SJCRH30 (cell line): ENCODE measurements around the gene XPO5. TPM values are rescaled to one million over a fixed set of nuclear protein-coding genes. Genes with fewer than 3 reads are reported as not detected.

Source experiments
- DNase-seq, 2 experiments: peaks; one replicate each; pipeline ENCODE4 v3.0.0-alpha.2; 2015 to 2020
- H3K27ac ChIP-seq: fragments of 250-450 bp; sonication (Bioruptor Pico); 2 replicates; pipeline ENCODE4 v1.5.1; 2020; ENCODE audit warnings: mild to moderate bottlenecking, moderate library complexity
- H3K27me3 ChIP-seq: fragments of 250-450 bp; sonication (Bioruptor Pico); 2 replicates; pipeline ENCODE4 v1.5.1; 2020; ENCODE audit warnings: mild to moderate bottlenecking, moderate library complexity
- H3K36me3 ChIP-seq: fragments of 250-450 bp; sonication (Bioruptor Pico); 2 replicates; pipeline ENCODE4 v1.5.1; 2020; ENCODE audit warnings: mild to moderate bottlenecking, moderate library complexity
- H3K4me1 ChIP-seq: fragments of 250-450 bp; sonication (Bioruptor Pico); 2 replicates; pipeline ENCODE4 v1.5.1; 2020; ENCODE audit warnings: mild to moderate bottlenecking, moderate library complexity
- H3K4me3 ChIP-seq: fragments of 250-450 bp; sonication (Bioruptor Pico); 2 replicates; pipeline ENCODE4 v1.5.1; 2020; ENCODE audit warnings: mild to moderate bottlenecking, moderate library complexity
- H3K9me3 ChIP-seq: fragments of 250-450 bp; sonication (Bioruptor Pico); replicated peaks from 2 replicates; pipeline ENCODE4 v1.5.1; 2020; ENCODE audit warnings: mild to moderate bottlenecking, moderate library complexity
- total RNA-seq: library from RNA; depleted of rRNA; stranded (reverse); fragments of >200 nt; shearing (Covaris generic); gene quantifications from 2 replicates; pipeline ENCODE4 v1.2.3, GENCODE V29; 2014

The XPO5 gene
- total RNA-seq, 1 experiment from 2014 or later, result 88.6 TPM

DNA sequence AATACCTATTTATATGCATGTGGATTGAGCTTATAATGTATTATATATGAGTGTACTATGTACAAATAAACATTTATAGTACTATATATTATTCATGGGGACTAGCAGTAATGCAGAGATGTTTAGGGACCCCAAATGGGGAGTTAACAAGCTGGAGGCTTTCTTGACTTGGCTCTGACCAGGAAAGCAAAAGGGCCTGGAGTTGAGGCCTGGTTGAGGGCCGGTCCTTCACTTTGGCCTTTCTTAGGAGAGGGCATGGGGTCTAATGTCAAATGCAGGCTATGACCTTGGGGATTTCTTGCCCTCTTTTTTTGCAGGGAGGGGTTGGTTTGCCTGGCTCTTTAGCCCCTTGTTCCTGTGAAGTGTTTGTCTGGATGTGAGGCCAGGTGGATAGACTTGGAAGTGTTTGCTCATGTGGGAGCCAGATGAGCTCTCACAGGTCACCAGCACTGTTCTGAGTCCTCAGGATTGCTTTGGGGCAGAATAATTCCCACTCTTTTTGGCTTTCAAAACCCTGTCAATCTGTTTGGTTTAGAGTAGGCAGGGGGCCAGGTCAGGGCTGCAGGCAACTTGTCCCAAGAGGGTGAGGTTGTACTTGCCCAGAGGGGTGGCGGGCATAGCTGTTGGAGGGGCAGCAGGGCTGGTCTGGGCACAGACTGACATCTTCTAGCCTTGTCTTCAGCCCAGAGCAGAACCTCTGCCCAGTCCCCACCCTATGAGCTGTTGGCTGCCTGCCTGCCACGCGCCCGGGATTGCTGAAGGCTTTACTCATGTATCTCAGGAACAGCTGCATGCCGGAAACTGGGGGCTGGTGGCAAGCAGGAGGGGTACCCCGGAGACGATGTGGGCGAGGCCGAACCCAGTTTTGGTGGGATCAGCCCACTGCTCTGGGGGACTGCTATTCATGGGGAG lies 83.8 kb downstream of the XPO5 start:
- DNase-seq, result peak; percentile 89 to 92
- peak overlapping the region; percentile 62 for H3K27ac ChIP-seq
- H3K4me1 ChIP-seq, result peaks cover 46% of the 10 kb centered on the region
- H3K36me3 ChIP-seq, result no peaks in the 10 kb centered on the region
- peak overlapping the region; percentile 15 for H3K4me3 ChIP-seq
- H3K9me3 ChIP-seq, result no peaks in the 10 kb centered on the region
- no peaks in the 10 kb centered on the region for H3K27me3 ChIP-seq

DNA sequence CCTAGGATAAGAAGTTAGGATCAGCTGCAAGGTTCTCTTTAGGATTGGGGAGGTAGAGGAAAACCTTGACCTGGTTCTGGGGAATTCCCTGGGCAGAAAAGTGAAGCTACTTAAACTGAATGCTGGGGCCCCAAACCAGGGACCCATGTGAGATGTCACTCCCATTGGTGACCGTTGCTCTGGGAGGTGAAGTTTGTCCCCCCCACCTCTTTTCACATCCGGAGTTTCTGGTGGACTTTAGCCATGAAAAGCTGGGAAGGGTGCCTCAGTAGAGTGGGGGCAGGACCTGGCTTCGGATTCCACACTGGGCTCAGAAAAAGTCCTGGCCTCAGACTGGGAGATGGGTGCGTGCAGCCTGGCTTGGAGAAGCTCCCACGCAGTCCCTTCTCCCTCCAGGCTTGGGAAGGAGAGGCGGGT lies 85.3 kb downstream of the XPO5 start:
- H3K27me3 ChIP-seq, result no peaks in the 10 kb centered on the region
- H3K36me3 ChIP-seq, result no peaks in the 10 kb centered on the region
- no peak overlapping the region; the same call in 1 of the 2 replicates for H3K27ac ChIP-seq
- no peak for DNase-seq
- H3K4me3 ChIP-seq, result no peak overlapping the region
- H3K9me3 ChIP-seq, result no peaks in the 10 kb centered on the region
- H3K4me1 ChIP-seq, result peaks cover 41% of the 10 kb centered on the region

DNA sequence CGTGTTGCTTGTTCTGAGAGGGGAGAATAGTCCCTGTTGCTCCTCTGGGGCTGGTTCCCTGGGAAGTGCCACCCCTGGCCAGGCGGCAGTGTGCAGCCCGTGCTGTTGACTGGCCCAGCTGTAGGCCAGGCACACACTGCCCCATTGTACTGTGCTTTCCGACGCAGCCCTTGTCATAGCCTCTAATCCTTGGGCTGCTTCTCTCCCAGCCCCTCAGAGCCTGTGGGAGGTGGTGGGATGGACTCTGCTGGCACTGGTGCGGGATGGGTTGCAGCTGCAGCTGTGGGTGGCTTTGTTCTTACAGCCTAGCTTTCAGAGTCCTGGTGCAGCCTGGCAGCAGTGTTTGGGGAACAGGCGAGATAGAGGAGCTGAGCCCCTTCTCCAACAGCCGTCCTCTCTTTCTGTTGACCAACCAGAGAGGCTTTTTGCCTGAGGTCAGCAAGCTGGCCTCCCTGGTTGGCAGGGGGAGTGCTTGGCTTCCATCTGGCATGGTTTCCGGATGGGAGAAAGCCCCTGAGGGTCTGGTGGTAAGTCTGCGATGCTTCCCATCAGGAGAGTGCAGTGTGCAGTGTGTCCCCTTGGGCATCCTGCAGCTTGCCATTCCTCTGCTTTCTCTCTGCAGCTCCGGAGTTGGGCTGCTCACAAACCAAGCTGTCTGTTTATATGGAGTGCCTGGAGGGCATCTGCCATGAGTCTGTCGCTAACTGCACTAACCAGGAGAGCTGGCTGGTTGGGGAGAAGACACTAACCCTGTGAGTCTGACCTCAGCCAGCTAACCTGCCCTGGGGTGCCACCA lies 86.4 kb downstream of the XPO5 start:
- Histone ChIP-seq H3K27me3 (no peaks in the 10 kb centered on the region), H3K27ac (peak overlapping the region; percentile 89), H3K4me3 (no peak overlapping the region), H3K9me3 (no peaks in the 10 kb centered on the region), H3K36me3 (no peaks in the 10 kb centered on the region), H3K4me1 (peaks cover 41% of the 10 kb centered on the region)
- peak; percentile 93 to 95 for DNase-seq

DNA sequence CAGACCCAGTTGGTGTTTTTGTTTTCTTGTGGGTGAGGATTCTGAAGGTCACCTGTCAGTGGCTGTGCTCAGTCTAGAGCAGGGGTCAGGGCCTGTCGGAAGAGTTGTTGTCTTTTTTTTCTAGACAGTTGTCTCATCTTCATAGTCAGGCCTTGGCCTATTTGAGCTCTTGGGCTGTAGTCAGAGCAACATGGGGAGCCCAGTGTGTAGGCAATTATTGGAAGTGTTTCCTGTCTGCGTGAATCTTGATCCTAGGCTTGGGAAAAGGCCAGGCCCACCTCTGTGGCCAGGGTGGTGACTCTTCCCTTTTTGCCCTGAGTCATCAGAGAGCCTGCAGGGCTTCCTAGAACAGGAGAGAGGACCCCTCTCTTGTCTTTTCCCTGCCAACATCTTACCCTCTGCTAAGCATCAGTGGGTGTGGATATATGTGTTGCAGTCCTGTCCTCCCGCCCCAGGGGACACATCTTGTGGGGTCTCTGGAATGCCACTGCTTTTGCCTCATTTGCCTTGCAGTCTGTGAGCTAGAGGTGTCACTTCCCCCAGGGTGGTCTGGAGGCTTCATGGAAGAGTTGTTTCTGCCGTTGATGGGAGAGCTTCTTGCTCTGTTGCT lies 87.1 kb downstream of the XPO5 start:
- H3K9me3 ChIP-seq, result no peaks in the 10 kb centered on the region
- no peak overlapping the region for H3K4me3 ChIP-seq
- H3K36me3 ChIP-seq, result no peaks in the 10 kb centered on the region
- DNase-seq, result no peak
- H3K27ac ChIP-seq, result peak overlapping the region; percentile 89
- H3K27me3 ChIP-seq, result no peaks in the 10 kb centered on the region
- peaks cover 36% of the 10 kb centered on the region for H3K4me1 ChIP-seq

DNA sequence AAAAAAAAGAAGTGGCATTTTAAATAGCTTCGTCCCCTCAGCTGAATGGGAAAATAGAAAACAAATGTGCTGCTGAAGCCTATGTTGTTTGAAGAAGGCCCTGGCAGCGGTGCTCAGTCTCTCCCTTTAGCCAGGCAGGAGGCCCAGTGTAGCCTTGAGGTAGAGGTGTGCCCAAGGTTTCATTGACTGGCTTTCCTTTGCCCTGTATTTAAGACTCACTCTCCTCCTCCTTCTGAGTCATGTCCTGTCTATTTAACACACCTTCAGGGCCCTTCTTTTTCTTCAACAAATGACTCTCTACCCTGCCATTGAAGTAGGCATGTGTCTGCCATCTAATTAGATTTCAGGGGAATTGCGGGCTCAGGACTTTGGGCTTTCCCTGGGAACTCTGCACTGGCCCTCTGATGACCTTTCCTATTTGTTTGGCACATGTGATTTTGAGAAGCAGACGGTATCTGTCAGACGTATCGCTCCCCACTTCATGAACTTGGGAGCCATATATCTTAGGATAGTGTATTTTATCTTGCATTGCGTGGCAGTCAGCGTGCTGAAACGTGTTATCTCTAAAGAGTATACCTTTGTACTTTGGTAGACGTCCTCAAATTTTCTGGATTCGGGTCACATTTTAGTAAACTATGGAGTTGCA lies 94.1 kb downstream of the XPO5 start:
- Histone ChIP-seq H3K4me3 (no peak overlapping the region), H3K36me3 (no peaks in the 10 kb centered on the region; the same call in 1 of the 2 replicates), H3K9me3 (no peaks in the 10 kb centered on the region)

DNA sequence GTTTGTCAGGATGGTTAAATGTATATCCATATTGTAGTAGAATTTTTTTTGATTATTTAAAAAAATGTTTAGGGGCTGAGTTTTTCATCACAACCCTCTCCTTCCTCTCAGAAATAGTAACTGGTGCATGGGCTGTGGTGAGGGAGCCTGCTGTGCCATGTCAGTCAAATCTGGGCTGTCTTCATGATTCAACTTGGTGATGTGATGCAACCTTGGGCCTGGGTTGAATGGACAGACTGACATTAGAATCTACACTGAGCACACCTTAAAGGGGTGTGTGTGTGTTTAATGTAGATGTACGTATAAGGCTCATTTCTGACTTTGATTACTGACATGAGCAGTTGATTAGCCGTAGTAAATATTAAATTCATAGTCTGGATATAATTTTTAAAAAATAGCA lies 94.8 kb downstream of the XPO5 start:
- H3K4me1 ChIP-seq, result peaks cover 16% of the 10 kb centered on the region
- no peaks in the 10 kb centered on the region for H3K27me3 ChIP-seq
- no peak overlapping the region for H3K4me3 ChIP-seq
- no peak for DNase-seq
- H3K9me3 ChIP-seq, result no peaks in the 10 kb centered on the region
- no peaks in the 10 kb centered on the region; the same call in 1 of the 2 replicates for H3K36me3 ChIP-seq
- no peak overlapping the region for H3K27ac ChIP-seq

More for the DNA sequence above, 94.1 kb downstream of the XPO5 start:
- H3K27ac ChIP-seq, result no peak overlapping the region
- peaks cover 10% of the 10 kb centered on the region; the same call in 1 of the 2 replicates for H3K4me1 ChIP-seq
- no peak for DNase-seq
- H3K27me3 ChIP-seq, result no peaks in the 10 kb centered on the region

DNA sequence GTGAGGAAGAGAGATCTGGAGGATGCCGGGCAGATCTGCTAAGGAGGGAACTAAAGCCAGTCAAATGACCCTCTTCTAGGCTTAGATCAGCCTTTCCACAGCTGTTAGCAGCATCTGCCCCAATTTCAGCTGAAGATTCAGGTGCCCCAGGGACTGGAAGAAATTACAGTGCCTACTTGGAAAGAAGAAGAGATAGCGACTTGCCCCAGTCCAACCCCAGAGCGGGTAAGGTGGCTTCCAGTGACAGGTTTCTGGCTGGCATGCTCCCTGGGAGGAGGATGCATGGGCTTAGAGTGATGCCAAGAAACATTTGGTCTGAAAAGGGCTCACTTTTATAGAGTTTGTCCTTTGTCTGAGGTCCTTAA lies 97.8 kb downstream of the XPO5 start:
- H3K36me3 ChIP-seq, result no peaks in the 10 kb centered on the region; the same call in 1 of the 2 replicates
- H3K4me1 ChIP-seq, result peaks cover 29% of the 10 kb centered on the region
- H3K9me3 ChIP-seq, result no peaks in the 10 kb centered on the region
- no peaks in the 10 kb centered on the region for H3K27me3 ChIP-seq
- H3K4me3 ChIP-seq, result peak overlapping the region; percentile 72
- DNase-seq, result no peak
- H3K27ac ChIP-seq, result peak overlapping the region; percentile 78

DNA sequence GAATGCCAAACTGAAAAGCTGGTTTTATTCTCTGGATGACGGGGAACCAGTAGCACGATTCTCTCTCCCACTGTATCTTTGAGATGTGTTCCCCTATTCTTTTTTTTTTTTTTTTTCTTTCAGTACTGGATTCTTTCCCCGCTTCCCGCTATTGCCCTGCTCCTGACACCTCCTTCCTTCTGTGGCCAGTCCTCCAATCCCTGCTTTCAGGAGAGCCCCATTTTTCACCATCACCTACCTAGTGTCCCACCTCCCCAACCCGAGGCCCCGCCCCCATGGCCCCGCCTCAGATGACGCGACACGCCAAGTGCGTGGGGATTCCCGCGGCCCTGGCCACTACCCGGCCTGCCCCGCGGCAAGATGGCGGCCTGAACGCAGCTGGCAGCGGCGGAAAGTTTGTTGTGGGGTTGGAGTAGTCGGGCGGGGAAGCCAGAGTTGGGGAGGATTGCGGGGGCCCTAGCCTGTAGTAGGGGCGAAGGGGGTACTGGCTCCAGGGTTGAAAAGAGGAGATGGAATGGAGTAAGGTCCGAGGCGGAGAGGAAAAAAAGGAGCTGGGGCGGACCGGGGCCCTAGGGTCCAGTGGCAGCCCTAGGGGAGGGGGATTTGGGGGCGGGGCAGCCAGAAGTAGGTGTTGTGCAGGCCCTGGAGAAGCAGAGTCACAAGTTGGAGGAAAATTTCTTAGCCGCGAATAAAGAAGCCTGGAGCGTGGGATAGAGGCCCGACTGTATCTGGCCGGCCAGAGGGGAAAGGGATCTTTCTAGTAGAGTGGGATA lies 98.4 kb downstream of the XPO5 start, which contains the start of gene TJAP1:
Gene TJAP1 (plus strand): TSS at position 336 of the 773 bp plus-strand sequence. CDS start 21,432 bp downstream, outside the sequence.
- Histone ChIP-seq H3K36me3 (no peaks in the 10 kb centered on the region; the same call in 1 of the 2 replicates), H3K4me1 (peaks cover 29% of the 10 kb centered on the region), H3K9me3 (no peaks in the 10 kb centered on the region), H3K4me3 (peak within 1 kb of the TSS; percentile 72), H3K27me3 (no peaks in the 10 kb centered on the region), H3K27ac (peak within 1 kb of the TSS; percentile 78)
- DNase-seq, result peak; percentile 93 to 95

DNA sequence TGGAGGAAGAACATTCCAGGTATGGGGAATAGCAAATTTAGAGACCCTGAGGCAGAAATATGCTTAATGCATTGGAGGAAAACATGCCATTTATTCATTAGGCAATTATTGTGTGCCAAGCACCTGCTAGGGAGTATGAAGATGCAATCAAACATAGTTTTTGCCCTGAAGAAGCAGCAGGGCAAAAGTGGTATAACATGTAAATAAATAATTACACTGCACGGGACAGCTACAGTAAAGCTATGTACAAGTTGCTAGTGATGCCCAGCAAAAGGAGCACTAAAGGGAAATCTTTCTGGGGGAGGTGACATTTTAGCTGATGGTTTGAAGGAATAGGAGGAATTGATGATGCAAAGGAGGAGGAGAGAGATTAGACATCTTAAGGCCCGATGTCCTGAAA lies 99.1 kb downstream of the XPO5 start:
- Histone ChIP-seq H3K27ac (no peak overlapping the region), H3K9me3 (no peaks in the 10 kb centered on the region), H3K36me3 (no peaks in the 10 kb centered on the region; the same call in 1 of the 2 replicates), H3K4me1 (peaks cover 29% of the 10 kb centered on the region), H3K27me3 (no peaks in the 10 kb centered on the region), H3K4me3 (peak overlapping the region; percentile 72)
- no peak for DNase-seq

DNA sequence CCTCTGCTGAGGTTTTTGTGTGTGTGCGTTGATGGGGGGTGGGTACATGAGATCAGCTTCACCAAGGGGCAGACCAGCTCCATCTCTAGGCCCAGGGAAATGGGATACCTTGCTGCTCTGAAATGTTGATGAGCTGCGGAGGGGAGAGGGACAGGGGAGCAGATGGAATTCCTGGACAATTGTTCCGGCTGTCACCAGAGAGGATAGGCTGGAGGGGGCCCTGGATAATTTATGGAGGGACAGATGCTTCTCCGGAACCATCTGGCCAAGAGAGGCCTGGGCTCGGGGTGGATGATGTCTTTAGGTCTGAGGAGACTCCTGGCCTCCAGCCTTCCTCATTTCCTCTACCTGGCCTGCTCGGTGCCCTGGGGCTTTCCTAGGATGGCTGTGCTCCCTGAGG lies 100.3 kb downstream of the XPO5 start:
- Histone ChIP-seq H3K9me3 (no peaks in the 10 kb centered on the region), H3K27me3 (no peaks in the 10 kb centered on the region), H3K4me1 (peaks cover 29% of the 10 kb centered on the region), H3K27ac (peak overlapping the region; percentile 7; the same call in 1 of the 2 replicates), H3K36me3 (no peaks in the 10 kb centered on the region; the same call in 1 of the 2 replicates), H3K4me3 (no peak overlapping the region)
- peak; percentile 85 to 93 for DNase-seq

DNA sequence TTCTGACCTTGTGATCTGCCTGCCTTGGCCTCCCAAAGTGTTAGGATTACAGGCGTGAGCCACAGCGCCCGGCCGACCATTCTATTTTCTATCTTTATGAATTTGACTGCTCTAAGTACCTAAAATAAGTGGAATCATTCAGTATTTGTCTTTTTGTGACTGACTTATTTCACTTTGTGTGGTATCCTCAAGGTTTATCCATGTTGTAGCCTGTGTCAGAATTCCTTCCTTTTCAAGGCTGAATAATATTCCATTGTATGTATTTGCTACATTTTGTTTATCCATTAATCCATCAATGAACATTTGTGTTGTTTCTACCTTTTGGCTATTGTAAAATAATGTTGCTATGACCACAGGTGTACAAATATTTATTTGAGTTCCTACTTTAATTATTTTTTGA lies 103.3 kb downstream of the XPO5 start:
- Histone ChIP-seq H3K9me3 (no peaks in the 10 kb centered on the region), H3K4me3 (no peak overlapping the region)

More for the DNA sequence above, 103.3 kb downstream of the XPO5 start:
- Histone ChIP-seq H3K4me1 (peaks cover 22% of the 10 kb centered on the region), H3K27ac (no peak overlapping the region), H3K36me3 (no peaks in the 10 kb centered on the region), H3K27me3 (no peaks in the 10 kb centered on the region)
- DNase-seq, result no peak
